Activated T-helper 1 cell treated with Interleukin-2 at 50 U/mL for 16 hours (primary cell): Measurements from ENCODE around the gene NEURL1B.
"Not testable (repeated sequence)": the region's sequence is repeated elsewhere in the genome, so short reads cannot be mapped to it uniquely, and the experiment has no call there.

ENCODE experiments used
- DNase-seq: peaks from one replicate; pipeline ENCODE4 v3.0.0-alpha.2; 2020; ENCODE audit warnings: low read depth

NEURL1B gene

GRCh38 chr5:172678362-172678874, 37.4 kb downstream of the NEURL1B start:
- DNase-seq, result not testable (repeated sequence)

GRCh38 chr5:172678902-172679301, 37.8 kb downstream of the NEURL1B start:
- no peak for DNase-seq

- no peak for DNase-seq
Observed at GRCh38 chr5:172679628-172680212, 38.7 kb downstream of the NEURL1B start.

- DNase-seq, result no peak
Observed at GRCh38 chr5:172680921-172681320, 39.9 kb downstream of the NEURL1B start.

GRCh38 chr5:172681421-172681820, 40.4 kb downstream of the NEURL1B start:
- DNase-seq, result no peak

- no peak for DNase-seq
Observed at GRCh38 chr5:172683264-172683644, 42.2 kb downstream of the NEURL1B start.

- peak; percentile 34 for DNase-seq
Observed at GRCh38 chr5:172683645-172684471, 42.8 kb downstream of the NEURL1B start.

- DNase-seq, result no peak
Observed at GRCh38 chr5:172685091-172685490, 44.0 kb downstream of the NEURL1B start.

- no peak for DNase-seq
Observed at GRCh38 chr5:172686111-172686510, 45.0 kb downstream of the NEURL1B start.

GRCh38 chr5:172686539-172687390, 45.7 kb downstream of the NEURL1B start:
- no peak for DNase-seq

GRCh38 chr5:172687940-172688339, 46.9 kb downstream of the NEURL1B start:
- no peak for DNase-seq

GRCh38 chr5:172688349-172689217, 47.5 kb downstream of the NEURL1B start:
- no peak for DNase-seq

GRCh38 chr5:172689218-172689572, 48.1 kb downstream of the NEURL1B start:
- no peak for DNase-seq

GRCh38 chr5:172689801-172690200, 48.7 kb downstream of the NEURL1B start:
- no peak for DNase-seq

GRCh38 chr5:172690258-172691075, 49.4 kb downstream of the NEURL1B start:
- no peak for DNase-seq

- DNase-seq, result no peak
Observed at GRCh38 chr5:172691886-172692285, 50.8 kb downstream of the NEURL1B start.

- no peak for DNase-seq
Observed at GRCh38 chr5:172692451-172692850, 51.4 kb downstream of the NEURL1B start.

GRCh38 chr5:172692981-172693380, 51.9 kb downstream of the NEURL1B start:
- no peak for DNase-seq

GRCh38 chr5:172694061-172694460, 53.0 kb downstream of the NEURL1B start:
- no peak for DNase-seq

GRCh38 chr5:172694541-172694940, 53.5 kb downstream of the NEURL1B start:
- no peak for DNase-seq
